Thyroid gland (tissue), 4 donors: ENCODE measurements around the gene TNIK.

Experiments
- POLR2A ChIP-seq, 2 donors: fragments of 450-650 bp; IDR thresholded peaks; one replicate each; pipeline ENCODE4 v1.6.1; 2017; ENCODE audit warnings: antibody characterized with exemption in 2 of 2, mild to moderate bottlenecking in 2 of 2, moderate library complexity in 1 of 2
- TF ChIP-seq, protein P1 (sequence below), 6 experiments: fragments of 200-600 bp in 3 of 6; fragments of 450-650 bp in 3 of 6; sonication (generic) in 3 of 6; IDR thresholded peaks; one replicate each; pipeline ENCODE4 v1.5.1; 2016 to 2019; ENCODE audit warnings: antibody characterized with exemption in 6 of 6, mild to moderate bottlenecking in 2 of 6, inconsistent platforms in 1 of 6, moderate library complexity in 1 of 6

DNA sequence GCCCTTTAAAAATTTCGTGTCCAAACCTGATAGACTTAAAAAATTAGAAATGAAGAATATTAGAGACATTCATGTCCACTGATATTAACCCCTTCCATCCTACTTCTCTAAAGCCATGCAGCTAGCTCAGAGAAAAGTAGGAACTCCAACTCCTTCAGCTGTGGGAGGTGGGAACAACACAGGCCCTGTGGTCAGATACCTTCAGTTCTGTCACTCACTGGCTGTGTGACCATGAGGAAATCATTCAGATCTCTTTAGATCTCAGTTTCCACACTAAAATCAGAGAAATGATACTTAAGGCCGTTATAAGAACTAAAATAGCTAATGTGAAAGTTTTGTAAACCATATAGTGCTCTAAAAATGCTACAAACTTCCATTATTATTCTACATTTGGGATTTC lies 209.8 kb downstream of the TNIK start:
- TF ChIP-seq, protein P1, sequence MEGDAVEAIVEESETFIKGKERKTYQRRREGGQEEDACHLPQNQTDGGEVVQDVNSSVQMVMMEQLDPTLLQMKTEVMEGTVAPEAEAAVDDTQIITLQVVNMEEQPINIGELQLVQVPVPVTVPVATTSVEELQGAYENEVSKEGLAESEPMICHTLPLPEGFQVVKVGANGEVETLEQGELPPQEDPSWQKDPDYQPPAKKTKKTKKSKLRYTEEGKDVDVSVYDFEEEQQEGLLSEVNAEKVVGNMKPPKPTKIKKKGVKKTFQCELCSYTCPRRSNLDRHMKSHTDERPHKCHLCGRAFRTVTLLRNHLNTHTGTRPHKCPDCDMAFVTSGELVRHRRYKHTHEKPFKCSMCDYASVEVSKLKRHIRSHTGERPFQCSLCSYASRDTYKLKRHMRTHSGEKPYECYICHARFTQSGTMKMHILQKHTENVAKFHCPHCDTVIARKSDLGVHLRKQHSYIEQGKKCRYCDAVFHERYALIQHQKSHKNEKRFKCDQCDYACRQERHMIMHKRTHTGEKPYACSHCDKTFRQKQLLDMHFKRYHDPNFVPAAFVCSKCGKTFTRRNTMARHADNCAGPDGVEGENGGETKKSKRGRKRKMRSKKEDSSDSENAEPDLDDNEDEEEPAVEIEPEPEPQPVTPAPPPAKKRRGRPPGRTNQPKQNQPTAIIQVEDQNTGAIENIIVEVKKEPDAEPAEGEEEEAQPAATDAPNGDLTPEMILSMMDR (IDR thresholded peaks at IDR 0.05) = no peak
- no peak for TF ChIP-seq POLR2A (IDR thresholded peaks at IDR 0.05)
